IPS-18c (cell line): ENCODE measurements around the gene DYRK4.

Experiments used
- H3K4me3 ChIP-seq: 2 replicates; pipeline ENCODE4 v1.7.0; 2013; ENCODE audit warnings: low read depth, mild to moderate bottlenecking, low read length, moderate library complexity; ENCODE audit not compliant: insufficient read depth
- H3K9me3 ChIP-seq: one replicate; pipeline ENCODE4 v1.6.1; 2013; ENCODE audit warnings: mild to moderate bottlenecking, low read length, moderate library complexity; ENCODE audit not compliant: control insufficient read depth, insufficient read depth

The DYRK4 gene

DNA sequence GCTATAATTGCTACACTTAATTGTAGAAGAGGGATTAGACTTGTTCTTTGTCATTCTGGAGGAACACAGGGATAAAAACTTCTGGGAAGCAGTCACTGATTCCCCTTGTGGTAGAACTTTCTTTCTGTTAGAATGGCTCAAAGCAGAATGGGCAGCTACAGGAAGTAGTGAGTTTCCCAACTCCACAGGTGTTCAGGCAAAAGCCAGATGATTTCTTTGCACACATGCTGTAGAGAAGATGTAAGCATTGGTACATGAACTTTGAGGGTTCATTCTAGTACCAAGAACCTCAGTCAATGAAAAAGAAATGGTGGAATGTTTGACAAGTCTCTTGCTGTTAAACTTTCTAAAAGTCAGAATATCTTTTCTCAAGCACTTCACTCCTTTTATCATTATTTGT lies 91.2 kb downstream of the DYRK4 start:
- Histone ChIP-seq H3K9me3 (no peaks in the 10 kb centered on the region), H3K4me3 (no peak overlapping the region)

DNA sequence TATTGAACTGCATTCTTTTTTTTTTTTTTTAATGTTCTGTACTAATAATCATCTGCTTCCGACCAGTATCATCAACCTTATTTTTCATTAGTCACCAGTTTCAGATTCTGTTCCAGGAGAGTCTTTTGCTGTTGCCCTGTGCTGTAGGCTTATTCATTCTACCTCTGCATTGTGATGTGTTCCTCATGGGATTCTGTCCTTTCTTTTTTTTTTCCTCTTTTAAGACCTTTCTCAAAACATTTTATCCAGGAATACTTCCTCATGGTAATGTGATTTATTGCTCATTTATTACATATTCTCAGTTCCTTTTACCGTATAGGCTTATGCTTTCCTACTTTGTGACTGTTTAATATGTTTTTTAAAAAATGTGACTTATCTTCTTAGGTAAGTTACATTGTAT lies 91.7 kb downstream of the DYRK4 start:
- Histone ChIP-seq H3K4me3 (no peak overlapping the region), H3K9me3 (no peaks in the 10 kb centered on the region)
